Measurements from ENCODE around the gene REEP2.

REEP2 gene

GRCh38 chr5:138463419-138464007 lies 24.7 kb downstream of the REEP2 start:
- H3K27me3 ChIP-seq (replicated peaks) = no peaks in the 10 kb centered on the region
- in situ Hi-C loops (cut with HindIII; ENCODE audit: low pct_ligation_motif_present, low sequenced_read_pairs) = no loop called here
- DNase-seq = no peak
- peaks cover 19% of the 10 kb centered on the region for H3K36me3 ChIP-seq (replicated peaks)
- peak; percentile 39 for TF ChIP-seq CTCF (IDR thresholded peaks at IDR 0.05; ENCODE audit: low read depth, low read length, missing control alignments)
- peak overlapping the region; percentile 91 for H3K27ac ChIP-seq
- peak overlapping the region; percentile 67 for H3K4me3 ChIP-seq (ENCODE audit: low read depth, low read length)

- peak overlapping the region; percentile 91 for H3K27ac ChIP-seq
- TF ChIP-seq CTCF (IDR thresholded peaks at IDR 0.05; ENCODE audit: low read depth, low read length, missing control alignments) = peak; percentile 72
- H3K27me3 ChIP-seq (replicated peaks) = no peaks in the 10 kb centered on the region
- H3K36me3 ChIP-seq (replicated peaks) = peaks cover 19% of the 10 kb centered on the region
- in situ Hi-C loops (cut with HindIII; ENCODE audit: low pct_ligation_motif_present, low sequenced_read_pairs) = no loop called here
- DNase-seq = peak; percentile 88
- H3K4me3 ChIP-seq (ENCODE audit: low read depth, low read length) = peak overlapping the region; percentile 95
These were observed 25.1 kb downstream of the REEP2 start for GRCh38 chr5:138464008-138464387.

- Histone ChIP-seq H3K27ac (peak overlapping the region; percentile 91), H3K4me3 (ENCODE audit: low read depth, low read length) (peak overlapping the region; percentile 95), H3K27me3 (replicated peaks) (no peaks in the 10 kb centered on the region), H3K36me3 (replicated peaks) (peaks cover 19% of the 10 kb centered on the region)
- in situ Hi-C loops (cut with HindIII; ENCODE audit: low pct_ligation_motif_present, low sequenced_read_pairs) = no loop called here
- TF ChIP-seq CTCF (IDR thresholded peaks at IDR 0.05; ENCODE audit: low read depth, low read length, missing control alignments) = no peak
- peak; percentile 99 for DNase-seq
These were observed 25.8 kb downstream of the REEP2 start for GRCh38 chr5:138464388-138465260.

GRCh38 chr5:138465261-138466124 lies 26.6 kb downstream of the REEP2 start, which contains the start of gene EGR1:
Gene EGR1, plus strand, starts transcription at chr5:138465479. Its CDS starts 283 bp downstream, at chr5:138465762.
- peaks cover 19% of the 10 kb centered on the region for H3K36me3 ChIP-seq (replicated peaks)
- peak; percentile 22 for TF ChIP-seq CTCF (IDR thresholded peaks at IDR 0.05; ENCODE audit: low read depth, low read length, missing control alignments)
- in situ Hi-C loops (cut with HindIII; ENCODE audit: low pct_ligation_motif_present, low sequenced_read_pairs) = no loop called here
- H3K27ac ChIP-seq = peak within 1 kb of the TSS; percentile 91
- DNase-seq = peak; percentile 96
- no peaks in the 10 kb centered on the region for H3K27me3 ChIP-seq (replicated peaks)
- peak within 1 kb of the TSS; percentile 95 for H3K4me3 ChIP-seq (ENCODE audit: low read depth, low read length)

- Histone ChIP-seq H3K27ac (no peak overlapping the region), H3K36me3 (replicated peaks) (peaks cover 19% of the 10 kb centered on the region), H3K4me3 (ENCODE audit: low read depth, low read length) (peak overlapping the region; percentile 95), H3K27me3 (replicated peaks) (no peaks in the 10 kb centered on the region)
- in situ Hi-C loops (cut with HindIII; ENCODE audit: low pct_ligation_motif_present, low sequenced_read_pairs) = no loop called here
- DNase-seq = no peak
- no peak for TF ChIP-seq CTCF (IDR thresholded peaks at IDR 0.05; ENCODE audit: low read depth, low read length, missing control alignments)
These were observed 27.5 kb downstream of the REEP2 start for GRCh38 chr5:138466125-138466899.
